GM12892 (cell line): ENCODE data around the gene CKS1B.

Source experiments
- POLR2A ChIP-seq: IDR thresholded peaks from 2 replicates; pipeline ENCODE4 v1.6.1; 2011; ENCODE audit warnings: low read depth, low read length, control low read depth
- POLR2AphosphoS5 ChIP-seq: IDR thresholded peaks from 2 replicates; pipeline ENCODE4 v1.6.1; 2011; ENCODE audit warnings: low read depth, low read length, control low read depth
- TAF1 ChIP-seq: IDR thresholded peaks from 2 replicates; pipeline ENCODE4 v1.6.1; 2011; ENCODE audit warnings: low read depth, mild to moderate bottlenecking, control low read depth, low read length, borderline replicate concordance

GRCh38 chr1:155022927-155023236 lies 48.4 kb downstream of the CKS1B start:
- no peak for TF ChIP-seq POLR2A
- TF ChIP-seq POLR2AphosphoS5 = no peak
- TF ChIP-seq TAF1 = no peak
